Activated CD4-positive, alpha-beta memory T cell treated with anti-CD3 and anti-CD28 coated beads for 36 hours (primary cell): Measurements from ENCODE around the gene DMAP1. TPM values are rescaled to one million over a fixed set of nuclear protein-coding genes. Genes with fewer than 3 reads are reported as not detected.

Experiments used
- total RNA-seq, 2 experiments: library from RNA; stranded (reverse); gene quantifications; one replicate each; pipeline ENCODE4 v1.2.3, GENCODE V29; 2021

The DMAP1 gene
- total RNA-seq, 2 experiments from 2014 or later, result 31.1 to 32.8 TPM

Other genes with a start within 250 kb of the DMAP1 start
- 10 to 100 TPM; 24.8 to 26.9 TPM for gene DPH2, start 243.5 kb upstream of the DMAP1 start, total RNA-seq
- 10 to 100 TPM; 84.8 to 85.1 TPM for gene ATP6V0B, start 238.5 kb upstream of the DMAP1 start, total RNA-seq
- 10 to 100 TPM; 26.1 TPM for gene B4GALT2, start 234.3 kb upstream of the DMAP1 start, total RNA-seq
- gene CCDC24, start 221.9 kb upstream of the DMAP1 start, total RNA-seq, result 1 to 10 TPM; 2.7 to 2.8 TPM
- gene SLC6A9, start 182.0 kb upstream of the DMAP1 start, total RNA-seq, result 1 to 10 TPM; 7.4 to 7.9 TPM
- not detected for gene KLF17, start 94.7 kb upstream of the DMAP1 start, total RNA-seq
- gene KLF18, start 71.8 kb upstream of the DMAP1 start, total RNA-seq, result not detected
- 10 to 100 TPM; 35.7 to 37.0 TPM for gene ERI3, start 141.8 kb downstream of the DMAP1 start, total RNA-seq
- 10 to 100 TPM; 73.7 to 74.3 TPM for gene RNF220, start 191.8 kb downstream of the DMAP1 start, total RNA-seq